ENCODE results near the gene KLHL22.

KLHL22 gene

DNA sequence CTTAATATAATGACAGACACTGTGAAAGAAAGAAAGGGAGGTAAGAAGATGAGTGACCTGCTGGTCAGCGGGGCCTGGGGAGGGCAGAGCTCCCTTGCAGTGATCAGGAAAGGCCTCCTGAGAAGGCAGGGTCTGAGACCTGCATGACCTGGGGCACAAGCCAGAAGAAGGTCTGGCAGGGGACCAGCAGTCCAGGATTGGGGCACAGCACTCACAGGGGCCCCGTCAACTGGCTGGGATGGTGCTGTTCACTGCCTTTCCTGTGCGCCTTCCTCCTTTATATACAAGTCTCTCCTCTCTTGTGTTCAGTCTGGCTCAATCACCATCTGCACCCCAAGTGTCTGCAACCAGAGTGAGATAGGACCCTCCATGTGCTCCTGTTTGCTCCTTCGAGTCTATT, 35.7 kb downstream of the KLHL22 start:
- Histone ChIP-seq H3F3A (ENCODE audit: insufficient read depth, low read length) (no peaks in the 10 kb centered on the region), H2AFZ (ENCODE audit: low read length) (no peak overlapping the region), H3K4me2 (ENCODE audit: low read length) (no peak overlapping the region), H3K9ac (ENCODE audit: low read length) (no peak overlapping the region), H3K9me2 (ENCODE audit: low read depth, low read length) (no peaks in the 10 kb centered on the region), H3K4me3 (ENCODE audit: low read depth, low read length, poor library complexity, severe bottlenecking) (no peak overlapping the region), H3K4me1 (ENCODE audit: insufficient read depth, low read length, severe bottlenecking) (peaks cover 24% of the 10 kb centered on the region), H3K79me2 (ENCODE audit: insufficient read depth, low read length) (no peaks in the 10 kb centered on the region), H3K9me3 (ENCODE audit: low read length) (no peaks in the 10 kb centered on the region), H4K20me1 (ENCODE audit: insufficient read depth, low read length) (no peaks in the 10 kb centered on the region), H3K27me3 (ENCODE audit: insufficient read depth, low read length) (no peaks in the 10 kb centered on the region), H3K27ac (ENCODE audit: low read depth, low read length, poor library complexity, severe bottlenecking) (no peak overlapping the region), H3K36me3 (ENCODE audit: insufficient read depth, low read length) (no peaks in the 10 kb centered on the region; the same call in 1 of the 2 replicates)
- no peak for TF ChIP-seq EZH2 (IDR thresholded peaks at IDR 0.05; ENCODE audit: borderline replicate concordance, low read length)
- TF ChIP-seq, protein P1, sequence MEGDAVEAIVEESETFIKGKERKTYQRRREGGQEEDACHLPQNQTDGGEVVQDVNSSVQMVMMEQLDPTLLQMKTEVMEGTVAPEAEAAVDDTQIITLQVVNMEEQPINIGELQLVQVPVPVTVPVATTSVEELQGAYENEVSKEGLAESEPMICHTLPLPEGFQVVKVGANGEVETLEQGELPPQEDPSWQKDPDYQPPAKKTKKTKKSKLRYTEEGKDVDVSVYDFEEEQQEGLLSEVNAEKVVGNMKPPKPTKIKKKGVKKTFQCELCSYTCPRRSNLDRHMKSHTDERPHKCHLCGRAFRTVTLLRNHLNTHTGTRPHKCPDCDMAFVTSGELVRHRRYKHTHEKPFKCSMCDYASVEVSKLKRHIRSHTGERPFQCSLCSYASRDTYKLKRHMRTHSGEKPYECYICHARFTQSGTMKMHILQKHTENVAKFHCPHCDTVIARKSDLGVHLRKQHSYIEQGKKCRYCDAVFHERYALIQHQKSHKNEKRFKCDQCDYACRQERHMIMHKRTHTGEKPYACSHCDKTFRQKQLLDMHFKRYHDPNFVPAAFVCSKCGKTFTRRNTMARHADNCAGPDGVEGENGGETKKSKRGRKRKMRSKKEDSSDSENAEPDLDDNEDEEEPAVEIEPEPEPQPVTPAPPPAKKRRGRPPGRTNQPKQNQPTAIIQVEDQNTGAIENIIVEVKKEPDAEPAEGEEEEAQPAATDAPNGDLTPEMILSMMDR (IDR thresholded peaks at IDR 0.05; ENCODE audit: low read length): no peak

DNA sequence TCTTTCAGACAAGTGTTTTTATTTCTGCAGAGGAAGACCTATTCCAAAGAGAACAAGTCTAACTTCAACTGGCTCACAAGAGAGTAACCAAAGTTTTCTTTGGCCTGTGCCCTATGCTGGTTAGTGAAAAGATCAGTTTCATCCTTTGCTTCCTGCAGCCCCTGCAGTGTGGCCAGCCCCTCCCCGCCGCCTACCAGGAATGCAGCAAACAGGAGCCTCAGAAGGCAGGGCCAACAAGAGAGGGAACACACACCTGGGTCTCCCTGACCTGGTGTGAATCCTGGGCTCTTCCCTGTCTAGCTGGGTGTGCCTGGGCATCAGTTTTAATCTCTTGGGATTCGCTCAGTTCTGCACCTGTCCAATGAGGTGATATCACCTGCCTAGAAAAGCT, 36.4 kb downstream of the KLHL22 start:
- Histone ChIP-seq H3K4me1 (ENCODE audit: insufficient read depth, low read length, severe bottlenecking) (peaks cover 18% of the 10 kb centered on the region), H3K9me3 (ENCODE audit: low read length) (no peaks in the 10 kb centered on the region), H3F3A (ENCODE audit: insufficient read depth, low read length) (no peaks in the 10 kb centered on the region), H4K20me1 (ENCODE audit: insufficient read depth, low read length) (no peaks in the 10 kb centered on the region), H2AFZ (ENCODE audit: low read length) (no peak overlapping the region), H3K4me3 (ENCODE audit: low read depth, low read length, poor library complexity, severe bottlenecking) (no peak overlapping the region), H3K4me2 (ENCODE audit: low read length) (no peak overlapping the region), H3K9ac (ENCODE audit: low read length) (no peak overlapping the region), H3K79me2 (ENCODE audit: insufficient read depth, low read length) (no peaks in the 10 kb centered on the region), H3K27me3 (ENCODE audit: insufficient read depth, low read length) (no peaks in the 10 kb centered on the region), H3K27ac (ENCODE audit: low read depth, low read length, poor library complexity, severe bottlenecking) (no peak overlapping the region), H3K9me2 (ENCODE audit: low read depth, low read length) (no peaks in the 10 kb centered on the region), H3K36me3 (ENCODE audit: insufficient read depth, low read length) (no peaks in the 10 kb centered on the region; the same call in 1 of the 2 replicates)
- no peak for TF ChIP-seq EZH2 (IDR thresholded peaks at IDR 0.05; ENCODE audit: borderline replicate concordance, low read length)
- TF ChIP-seq, protein P1 (IDR thresholded peaks at IDR 0.05; ENCODE audit: low read length): no peak

- Histone ChIP-seq H3K27ac (ENCODE audit: low read depth, low read length, poor library complexity, severe bottlenecking) (no peak overlapping the region), H3K4me3 (ENCODE audit: low read depth, low read length, poor library complexity, severe bottlenecking) (no peak overlapping the region), H3K79me2 (ENCODE audit: insufficient read depth, low read length) (no peaks in the 10 kb centered on the region), H3K9me2 (ENCODE audit: low read depth, low read length) (no peaks in the 10 kb centered on the region), H3K4me1 (ENCODE audit: insufficient read depth, low read length, severe bottlenecking) (peaks cover 13% of the 10 kb centered on the region), H3K27me3 (ENCODE audit: insufficient read depth, low read length) (no peaks in the 10 kb centered on the region), H4K20me1 (ENCODE audit: insufficient read depth, low read length) (no peaks in the 10 kb centered on the region), H3K36me3 (ENCODE audit: insufficient read depth, low read length) (no peaks in the 10 kb centered on the region; the same call in 1 of the 2 replicates), H3K9me3 (ENCODE audit: low read length) (no peaks in the 10 kb centered on the region), H2AFZ (ENCODE audit: low read length) (no peak overlapping the region), H3K4me2 (ENCODE audit: low read length) (no peak overlapping the region), H3K9ac (ENCODE audit: low read length) (no peak overlapping the region), H3F3A (ENCODE audit: insufficient read depth, low read length) (no peaks in the 10 kb centered on the region)
- TF ChIP-seq EZH2 (IDR thresholded peaks at IDR 0.05; ENCODE audit: borderline replicate concordance, low read length): no peak
- TF ChIP-seq, protein P1 (IDR thresholded peaks at IDR 0.05; ENCODE audit: low read length): no peak
These were observed 37.0 kb downstream of the KLHL22 start for GRCh38 chr22:20458530-20459151.

All from OCI-LY1 (cell line).